ENCODE data around the gene PGGHG.
A peak's percentile ranks its signal among the peaks of the same experiment; 100 is the strongest.
"Not testable (repeated sequence)": the region's sequence is repeated elsewhere in the genome, so short reads cannot be mapped to it uniquely, and the experiment has no call there.

Gene PGGHG

GRCh38 chr11:316031-316701 is 27.2 kb downstream of the PGGHG start:
- DNase-seq: peak; percentile 30

- DNase-seq: no peak
These were observed 28.0 kb downstream of the PGGHG start for GRCh38 chr11:316891-317301.

GRCh38 chr11:317668-318404 is 28.9 kb downstream of the PGGHG start:
- peak; percentile 42 for DNase-seq

- DNase-seq: not testable (repeated sequence)
These were observed 29.6 kb downstream of the PGGHG start for GRCh38 chr11:318405-319120.

GRCh38 chr11:319121-319887 is 30.4 kb downstream of the PGGHG start:
- not testable (repeated sequence) for DNase-seq

GRCh38 chr11:319888-320273 is 31.0 kb downstream of the PGGHG start:
- DNase-seq: not testable (repeated sequence)

- DNase-seq: no peak
These were observed 35.2 kb downstream of the PGGHG start for GRCh38 chr11:324156-324555.

GRCh38 chr11:324593-325517 is 35.9 kb downstream of the PGGHG start:
- DNase-seq: not testable (repeated sequence)

- DNase-seq: no peak
These were observed 37.1 kb downstream of the PGGHG start for GRCh38 chr11:325796-326591.

GRCh38 chr11:326592-326841 is 37.6 kb downstream of the PGGHG start:
- no peak for DNase-seq

GRCh38 chr11:326842-327580 is 38.1 kb downstream of the PGGHG start:
- DNase-seq: no peak

- no peak for DNase-seq
These were observed 38.6 kb downstream of the PGGHG start for GRCh38 chr11:327581-327923.

- no peak for DNase-seq
These were observed 39.1 kb downstream of the PGGHG start for GRCh38 chr11:328012-328411.

GRCh38 chr11:328516-329100 is 39.7 kb downstream of the PGGHG start:
- DNase-seq: not testable (repeated sequence)

- no peak for DNase-seq
These were observed 40.9 kb downstream of the PGGHG start for GRCh38 chr11:329886-330253.

- no peak for DNase-seq
These were observed 41.4 kb downstream of the PGGHG start for GRCh38 chr11:330307-330693.

GRCh38 chr11:330694-331357 is 41.9 kb downstream of the PGGHG start:
- DNase-seq: no peak

- DNase-seq: no peak
These were observed 42.6 kb downstream of the PGGHG start for GRCh38 chr11:331358-332060.

Measured in 8988T (cell line).